Stimulated activated naive B cell treated with anti-CD40 and anti-IgM and Interleukin-4, amounts not matched to agents 10 μg/mL and 1 μg/mL and 100 μg/mL, for 72 hours (primary cell): ENCODE data around the gene ESR1.
"Not testable (repeated sequence)": the region's sequence is repeated elsewhere in the genome, so short reads cannot be mapped to it uniquely, and the experiment has no call there.

Experiments
- ATAC-seq, 2 donors: fragments of 150-1000 bp; cut with Tn5 transposase; replicated peaks; 2 replicates each; pipeline ENCODE4 v1.10.0; 2021; ENCODE audit warnings: moderate library complexity in 1 of 2
- DNase-seq: peaks from one replicate; pipeline ENCODE4 v3.0.0; 2021
- H3K27ac Mint-ChIP-seq: one replicate; pipeline ENCODE4 v1.8.0; 2022; ENCODE audit warnings: mild to moderate bottlenecking, mixed read lengths
- H3K27me3 Mint-ChIP-seq, 2 donors: one replicate each; pipeline ENCODE4 v1.8.0; 2022; ENCODE audit warnings: mixed read lengths in 2 of 2
- H3K36me3 Mint-ChIP-seq, 2 donors: one replicate each; pipeline ENCODE4 v1.8.0; 2022; ENCODE audit warnings: mixed read lengths in 2 of 2, mild to moderate bottlenecking in 1 of 2
- H3K4me1 Mint-ChIP-seq, 2 donors: one replicate each; pipeline ENCODE4 v1.8.0; 2022; ENCODE audit warnings: mixed read lengths in 2 of 2, mild to moderate bottlenecking in 1 of 2
- H3K4me3 Mint-ChIP-seq, 2 donors: one replicate each; pipeline ENCODE4 v1.8.0; 2022; ENCODE audit warnings: mild to moderate bottlenecking in 2 of 2, mixed read lengths in 2 of 2, moderate library complexity in 1 of 2
- H3K9me3 Mint-ChIP-seq, 2 donors: one replicate each; pipeline ENCODE4 v1.8.0; 2022; ENCODE audit warnings: mixed read lengths in 2 of 2, mild to moderate bottlenecking in 1 of 2

Gene ESR1

DNA sequence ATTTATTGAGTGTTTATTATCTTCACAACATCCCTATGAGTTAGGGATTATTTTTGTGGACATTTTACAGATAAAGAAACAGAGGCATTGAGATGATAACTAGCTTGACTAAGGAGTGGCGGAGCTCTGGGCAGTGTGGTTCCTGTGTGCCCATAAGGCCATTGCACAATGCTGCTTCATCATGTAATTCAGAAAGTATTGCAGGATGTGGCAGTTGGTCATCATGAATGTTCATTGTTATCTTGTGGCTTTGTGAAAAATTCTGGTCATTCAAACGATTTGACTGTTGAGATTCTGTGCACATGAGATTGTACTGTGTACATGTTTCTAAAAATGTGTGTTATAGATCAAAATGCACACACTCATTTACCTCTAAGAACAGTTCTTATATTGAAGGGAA lies 150.8 kb downstream of the ESR1 start:
- H3K36me3 Mint-ChIP-seq: no peaks in the 10 kb centered on the region
- H3K27ac Mint-ChIP-seq: no peak overlapping the region
- H3K27me3 Mint-ChIP-seq: peaks cover 9% of the 10 kb centered on the region in 2 donors
- DNase-seq (no peak), ATAC-seq (no peak)
- H3K9me3 Mint-ChIP-seq: peaks cover 0 to 4% of the 10 kb centered on the region in 2 donors
- no peak overlapping the region for H3K4me3 Mint-ChIP-seq
- H3K4me1 Mint-ChIP-seq: peaks cover 0 to 2% of the 10 kb centered on the region in 2 donors

GRCh38 chr6:151959086-151959485 lies 151.6 kb downstream of the ESR1 start:
- Mint-ChIP-seq H3K27me3 (peaks cover 9% of the 10 kb centered on the region in 2 donors), H3K9me3 (peaks cover 0 to 4% of the 10 kb centered on the region in 2 donors), H3K36me3 (no peaks in the 10 kb centered on the region), H3K4me3 (no peak overlapping the region), H3K27ac (no peak overlapping the region), H3K4me1 (peaks cover 0 to 2% of the 10 kb centered on the region in 2 donors)
- DNase-seq: no peak
- ATAC-seq: no peak

DNA sequence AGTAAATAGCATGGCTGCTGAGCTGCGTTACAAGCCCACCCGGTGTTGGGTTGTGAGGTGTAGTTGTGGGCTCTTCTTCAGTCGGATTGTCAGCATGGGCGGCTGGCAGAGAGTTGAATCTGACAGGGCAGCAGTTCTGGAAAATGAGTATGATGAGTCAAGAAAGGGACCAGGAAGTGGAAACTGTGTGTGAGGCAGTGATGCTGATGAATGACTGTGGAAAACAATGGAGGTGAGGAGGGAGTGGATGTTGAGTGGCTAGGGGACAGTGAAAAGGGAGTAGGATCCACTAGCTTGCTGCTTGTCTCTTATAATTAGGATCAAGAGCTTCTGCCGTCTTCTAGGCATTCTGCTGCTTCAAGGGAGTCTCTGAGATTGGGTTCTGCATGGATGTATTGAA lies 154.3 kb downstream of the ESR1 start:
- Mint-ChIP-seq H3K4me1 (peaks cover 0 to 2% of the 10 kb centered on the region in 2 donors), H3K9me3 (peaks cover 0 to 4% of the 10 kb centered on the region in 2 donors), H3K36me3 (no peaks in the 10 kb centered on the region), H3K27me3 (peaks cover 9 to 14% of the 10 kb centered on the region in 2 donors), H3K4me3 (no peak overlapping the region), H3K27ac (no peak overlapping the region)
- ATAC-seq (peak in 1 of 2 donors; percentile 4), DNase-seq (no peak)

DNA sequence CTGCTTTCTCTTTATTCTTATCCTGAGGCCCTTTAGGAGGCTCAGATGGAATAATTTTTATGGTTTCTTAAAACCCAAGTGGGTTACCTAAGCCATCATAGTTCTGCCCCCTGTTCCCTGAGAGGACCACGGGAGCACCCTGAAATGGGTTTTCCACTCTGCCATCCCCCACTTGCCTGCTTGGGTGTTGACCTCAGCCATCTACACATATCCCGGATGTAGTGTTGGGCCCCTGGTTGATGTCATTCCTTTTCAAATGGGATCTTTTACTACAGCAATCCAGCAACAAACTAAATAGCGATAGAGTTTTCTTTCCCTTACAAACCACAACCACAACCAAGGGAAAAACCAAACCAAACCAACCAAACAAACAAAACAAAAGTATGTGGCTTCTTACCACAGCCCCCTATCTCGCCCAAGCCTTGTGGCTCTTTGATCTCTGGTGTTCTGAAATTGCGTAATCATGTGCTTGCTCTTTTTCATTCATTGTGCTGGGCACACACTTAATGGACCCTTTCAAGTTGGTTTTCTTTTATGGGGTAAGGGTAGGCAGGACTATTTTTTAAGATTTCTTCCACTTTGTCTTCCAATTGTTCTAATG lies 154.9 kb downstream of the ESR1 start:
- H3K9me3 Mint-ChIP-seq: peaks cover 1 to 7% of the 10 kb centered on the region in 2 donors
- H3K27me3 Mint-ChIP-seq: peaks cover 9 to 16% of the 10 kb centered on the region in 2 donors
- no peak overlapping the region for H3K27ac Mint-ChIP-seq
- no peak for ATAC-seq
- H3K4me3 Mint-ChIP-seq: no peak overlapping the region
- DNase-seq: no peak
- H3K4me1 Mint-ChIP-seq: peaks cover 0 to 2% of the 10 kb centered on the region in 2 donors
- H3K36me3 Mint-ChIP-seq: no peaks in the 10 kb centered on the region

- H3K36me3 Mint-ChIP-seq: no peaks in the 10 kb centered on the region
- H3K27me3 Mint-ChIP-seq: peaks cover 9 to 18% of the 10 kb centered on the region in 2 donors
- peaks cover 4 to 8% of the 10 kb centered on the region in 2 donors for H3K9me3 Mint-ChIP-seq
- H3K4me1 Mint-ChIP-seq: peaks cover 0 to 2% of the 10 kb centered on the region in 2 donors
- no peak for DNase-seq
- ATAC-seq: no peak
- H3K27ac Mint-ChIP-seq: no peak overlapping the region
- no peak overlapping the region for H3K4me3 Mint-ChIP-seq
Observed at GRCh38 chr6:151963001-151963400, 155.5 kb downstream of the ESR1 start.

DNA sequence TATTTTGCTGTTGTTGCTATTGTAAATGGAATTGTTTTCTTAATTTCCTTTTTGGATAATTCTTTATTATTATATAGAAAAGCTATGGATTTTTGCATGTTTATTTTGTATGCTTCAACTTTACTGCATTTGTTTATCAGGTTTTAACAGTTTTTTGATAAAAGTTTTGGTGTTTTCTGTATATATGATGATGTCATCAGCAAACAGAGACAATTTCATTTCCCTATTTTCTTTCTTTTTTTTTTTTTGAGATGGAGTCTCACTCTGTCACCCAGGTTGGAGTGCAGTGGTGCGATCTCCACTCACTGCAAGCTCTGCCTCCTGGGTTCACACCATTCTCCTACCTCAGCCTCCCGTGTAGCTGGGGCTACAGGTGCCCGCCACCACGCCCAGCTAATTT lies 156.9 kb downstream of the ESR1 start:
- H3K27ac Mint-ChIP-seq, DNase-seq, ATAC-seq, H3K36me3 Mint-ChIP-seq, H3K4me1 Mint-ChIP-seq, H3K9me3 Mint-ChIP-seq, H3K4me3 Mint-ChIP-seq: not testable (repeated sequence)
- H3K27me3 Mint-ChIP-seq: peaks cover 9 to 18% of the 10 kb centered on the region in 2 donors

- no peaks in the 10 kb centered on the region for H3K4me1 Mint-ChIP-seq
- no peak overlapping the region for H3K27ac Mint-ChIP-seq
Observed at GRCh38 chr6:151974061-151974617, 166.7 kb downstream of the ESR1 start.

GRCh38 chr6:151975795-151976194 lies 168.3 kb downstream of the ESR1 start:
- H3K9me3 Mint-ChIP-seq: no peaks in the 10 kb centered on the region
- no peak overlapping the region for H3K27ac Mint-ChIP-seq
- DNase-seq (no peak), ATAC-seq (no peak)
- no peaks in the 10 kb centered on the region for H3K36me3 Mint-ChIP-seq
- H3K27me3 Mint-ChIP-seq: no peaks in the 10 kb centered on the region
- H3K4me3 Mint-ChIP-seq: no peak overlapping the region
- H3K4me1 Mint-ChIP-seq: no peaks in the 10 kb centered on the region

More at GRCh38 chr6:151974061-151974617, 166.7 kb downstream of the ESR1 start:
- Mint-ChIP-seq H3K4me3 (no peak overlapping the region), H3K36me3 (no peaks in the 10 kb centered on the region), H3K9me3 (no peaks in the 10 kb centered on the region), H3K27me3 (no peaks in the 10 kb centered on the region)
- ATAC-seq (no peak), DNase-seq (no peak)

DNA sequence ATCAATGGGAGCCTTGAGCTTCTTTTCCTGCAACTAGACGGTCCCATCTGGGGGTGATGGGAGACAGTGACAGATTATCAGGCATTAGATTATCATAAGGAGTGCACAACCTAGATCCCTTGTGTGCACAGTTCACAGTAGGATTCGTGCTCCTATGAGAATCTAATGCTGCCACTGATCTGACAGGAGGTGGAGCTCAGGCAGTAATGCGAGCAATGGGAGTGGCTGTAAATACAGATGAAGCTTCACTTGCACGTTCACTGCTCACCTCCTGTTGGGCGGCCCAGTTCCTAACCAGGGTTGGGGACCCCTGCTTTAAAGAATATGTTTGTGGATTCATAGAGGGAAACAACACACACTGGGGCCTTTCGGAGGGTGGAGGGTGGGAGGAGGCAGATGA lies 180.7 kb downstream of the ESR1 start:
- not testable (repeated sequence) for H3K27ac Mint-ChIP-seq, ATAC-seq, H3K4me1 Mint-ChIP-seq, H3K27me3 Mint-ChIP-seq, H3K4me3 Mint-ChIP-seq, DNase-seq, H3K9me3 Mint-ChIP-seq, H3K36me3 Mint-ChIP-seq

GRCh38 chr6:151992091-151992490 lies 184.6 kb downstream of the ESR1 start:
- H3K36me3 Mint-ChIP-seq: no peaks in the 10 kb centered on the region
- H3K27me3 Mint-ChIP-seq: no peaks in the 10 kb centered on the region
- no peak overlapping the region for H3K4me3 Mint-ChIP-seq
- no peak for ATAC-seq
- H3K4me1 Mint-ChIP-seq: no peaks in the 10 kb centered on the region
- H3K9me3 Mint-ChIP-seq: peaks cover 0 to 2% of the 10 kb centered on the region in 2 donors
- no peak overlapping the region for H3K27ac Mint-ChIP-seq
- DNase-seq: no peak

GRCh38 chr6:151993364-151993763 lies 185.9 kb downstream of the ESR1 start:
- H3K27ac Mint-ChIP-seq: no peak overlapping the region
- no peaks in the 10 kb centered on the region for H3K4me1 Mint-ChIP-seq

DNA sequence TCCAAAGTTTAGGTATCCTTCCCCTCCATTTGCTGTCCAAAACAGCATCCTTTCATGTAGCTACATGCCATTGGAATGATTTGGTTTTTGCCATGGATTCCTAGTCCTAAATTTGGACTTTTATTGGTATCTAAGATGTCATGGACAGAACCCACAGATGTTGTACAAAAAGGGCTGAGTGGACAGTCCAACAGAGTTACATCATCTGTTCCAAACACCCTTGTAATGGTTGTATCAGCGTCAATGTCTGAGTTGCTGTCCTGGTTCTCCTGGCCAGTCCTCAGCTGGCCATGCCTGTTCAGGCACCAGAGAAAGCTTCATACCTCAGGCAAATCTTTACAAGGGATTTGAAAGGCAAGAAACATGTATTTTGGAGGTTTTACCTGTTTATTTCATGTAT lies 191.3 kb downstream of the ESR1 start:
- ATAC-seq: no peak
- Mint-ChIP-seq H3K9me3 (no peaks in the 10 kb centered on the region), H3K4me1 (no peaks in the 10 kb centered on the region), H3K27me3 (no peaks in the 10 kb centered on the region), H3K4me3 (no peak overlapping the region), H3K27ac (no peak overlapping the region), H3K36me3 (no peaks in the 10 kb centered on the region)
- DNase-seq: no peak

More at GRCh38 chr6:151993364-151993763, 185.9 kb downstream of the ESR1 start:
- H3K27me3 Mint-ChIP-seq: no peaks in the 10 kb centered on the region
- peaks cover 0 to 2% of the 10 kb centered on the region in 2 donors for H3K9me3 Mint-ChIP-seq
- H3K36me3 Mint-ChIP-seq: no peaks in the 10 kb centered on the region
- ATAC-seq (no peak), DNase-seq (no peak)
- H3K4me3 Mint-ChIP-seq: no peak overlapping the region

GRCh38 chr6:151999194-151999593 lies 191.7 kb downstream of the ESR1 start:
- H3K9me3 Mint-ChIP-seq: no peaks in the 10 kb centered on the region
- H3K36me3 Mint-ChIP-seq: no peaks in the 10 kb centered on the region
- ATAC-seq (no peak), DNase-seq (no peak)
- H3K27me3 Mint-ChIP-seq: no peaks in the 10 kb centered on the region
- H3K4me1 Mint-ChIP-seq: no peaks in the 10 kb centered on the region
- H3K27ac Mint-ChIP-seq: no peak overlapping the region
- H3K4me3 Mint-ChIP-seq: no peak overlapping the region

DNA sequence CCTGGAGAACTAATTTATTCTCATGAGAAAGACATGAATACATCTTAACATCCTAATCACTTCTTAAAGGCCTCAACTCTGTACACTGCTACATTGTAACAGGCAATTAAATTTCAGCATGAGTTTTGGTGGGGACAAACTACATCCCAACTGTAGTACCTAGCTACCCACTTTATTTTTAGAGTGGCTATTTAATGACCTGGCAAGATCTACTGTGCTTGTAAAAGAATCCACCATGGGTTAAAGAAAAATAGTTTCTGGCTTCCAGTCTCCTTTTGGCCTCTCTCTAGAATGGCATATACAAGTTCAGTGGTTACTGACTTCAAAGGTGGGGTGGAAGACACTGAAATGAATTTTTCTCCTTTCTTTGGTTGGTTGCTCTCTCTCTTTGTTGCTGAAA lies 193.9 kb downstream of the ESR1 start:
- Mint-ChIP-seq H3K4me1 (no peaks in the 10 kb centered on the region), H3K36me3 (no peaks in the 10 kb centered on the region), H3K4me3 (no peak overlapping the region), H3K9me3 (no peaks in the 10 kb centered on the region), H3K27me3 (no peaks in the 10 kb centered on the region), H3K27ac (no peak overlapping the region)
- DNase-seq (no peak), ATAC-seq (no peak)

DNA sequence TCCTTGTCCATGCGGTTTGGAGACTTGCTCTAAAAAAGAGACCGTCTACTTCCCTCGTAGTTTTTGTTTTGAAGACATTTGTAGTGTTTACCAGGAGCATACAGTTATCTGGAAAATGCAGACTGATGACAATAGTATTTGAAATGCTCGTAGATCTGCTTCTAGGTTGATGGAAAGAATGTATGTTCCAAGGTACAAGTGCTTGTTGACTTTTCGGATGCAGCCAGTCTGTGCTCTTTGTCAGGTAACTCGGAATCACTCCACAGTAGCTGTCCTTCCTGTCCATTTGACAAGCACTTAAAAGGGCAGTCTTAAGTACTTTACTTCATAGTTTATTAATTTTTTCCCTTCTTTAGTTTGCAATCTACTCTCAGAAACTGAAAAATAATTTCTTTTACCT lies 194.8 kb downstream of the ESR1 start:
- Mint-ChIP-seq H3K27me3 (no peaks in the 10 kb centered on the region), H3K9me3 (no peaks in the 10 kb centered on the region), H3K4me3 (no peak overlapping the region), H3K36me3 (no peaks in the 10 kb centered on the region), H3K27ac (no peak overlapping the region), H3K4me1 (no peaks in the 10 kb centered on the region)
- DNase-seq (no peak), ATAC-seq (no peak)
